GM20000 (cell line): ENCODE data around the gene ABLIM2.

ENCODE experiments used
- DNase-seq: peaks from one replicate; pipeline ENCODE4 v3.0.0; 2012; ENCODE audit warnings: low spot score
- CTCF ChIP-seq: IDR thresholded peaks from 2 replicates; pipeline ENCODE4 v1.5.1; 2012; ENCODE audit warnings: mild to moderate bottlenecking, control low read depth; ENCODE audit errors: extremely low read depth, missing control alignments

The ABLIM2 gene

GRCh38 chr4:8156617-8157016 is 2.0 kb downstream of the ABLIM2 start:
- DNase-seq = no peak
- no peak for TF ChIP-seq CTCF

GRCh38 chr4:8155660-8156421 is 2.8 kb downstream of the ABLIM2 start:
- no peak for TF ChIP-seq CTCF
- no peak for DNase-seq

- no peak for DNase-seq
- TF ChIP-seq CTCF = no peak
Measured at GRCh38 chr4:8155048-8155447, 3.6 kb downstream of the ABLIM2 start.

GRCh38 chr4:8153441-8153840 is 5.2 kb downstream of the ABLIM2 start:
- DNase-seq = no peak
- TF ChIP-seq CTCF = no peak

GRCh38 chr4:8152865-8153257 is 5.8 kb downstream of the ABLIM2 start:
- no peak for DNase-seq
- no peak for TF ChIP-seq CTCF

- no peak for DNase-seq
- TF ChIP-seq CTCF = no peak
Measured at GRCh38 chr4:8152090-8152864, 6.3 kb downstream of the ABLIM2 start.

- no peak for TF ChIP-seq CTCF
- no peak for DNase-seq
Measured at GRCh38 chr4:8151165-8151650, 7.4 kb downstream of the ABLIM2 start.
